Activated CD4-positive, alpha-beta T cell treated with anti-CD3 and anti-CD28 coated beads for 24 hours (primary cell): Measurements from ENCODE around the gene OLFM4.

Experiments used
- DNase-seq, 2 donors: peaks; one replicate each; pipeline ENCODE4 v3.0.0-alpha.2; 2020; ENCODE audit warnings: low read depth in 2 of 2

OLFM4 gene

GRCh38 chr13:53014495-53015443 lies 13.8 kb upstream of the OLFM4 start:
- no peak for DNase-seq

DNA sequence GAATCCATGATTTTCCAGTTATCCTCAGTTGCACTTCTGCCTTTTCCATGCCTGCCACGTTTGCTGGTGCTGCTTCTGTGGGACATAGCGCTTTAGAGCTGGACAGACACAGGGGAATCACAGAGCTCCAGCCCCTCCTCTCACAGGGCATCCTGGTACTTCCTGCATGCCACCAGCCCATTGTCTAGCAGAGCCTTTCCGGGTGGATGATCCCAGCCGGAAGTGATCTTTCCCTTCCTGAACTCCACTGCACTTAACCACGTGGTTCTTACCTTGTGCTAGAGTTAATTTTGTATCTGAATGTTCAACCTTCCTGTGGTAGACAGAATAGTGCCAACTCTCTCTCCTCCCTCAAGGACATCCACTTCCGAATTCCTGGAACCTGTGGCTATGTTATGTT lies 12.6 kb upstream of the OLFM4 start:
- no peak for DNase-seq

DNA sequence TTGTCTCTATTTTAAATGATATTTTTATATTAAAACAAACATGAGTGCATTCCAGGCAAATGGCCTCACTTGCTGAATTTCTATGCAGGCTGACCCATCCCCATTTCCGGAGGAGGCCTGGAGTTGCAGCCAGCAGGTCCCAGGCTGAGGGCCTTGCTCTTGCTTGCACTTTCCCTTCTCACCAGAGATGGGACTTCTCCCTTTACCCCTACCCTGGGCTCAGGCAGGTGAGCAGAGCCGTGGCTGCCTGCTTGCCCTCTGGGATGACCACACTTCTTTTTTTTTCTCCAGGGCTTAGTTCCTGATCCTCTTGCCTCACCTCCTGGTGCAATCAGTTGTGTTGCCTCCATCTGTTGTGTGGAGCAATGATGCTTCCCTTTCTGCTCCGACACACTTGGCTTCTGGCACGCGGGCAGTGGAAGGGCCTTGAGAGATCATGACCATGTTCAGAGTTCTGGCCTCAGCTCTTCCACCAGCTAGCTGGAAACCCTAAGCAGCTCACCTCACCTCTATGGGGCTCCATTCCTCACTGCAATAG lies 11.1 kb upstream of the OLFM4 start:
- no peak for DNase-seq

DNA sequence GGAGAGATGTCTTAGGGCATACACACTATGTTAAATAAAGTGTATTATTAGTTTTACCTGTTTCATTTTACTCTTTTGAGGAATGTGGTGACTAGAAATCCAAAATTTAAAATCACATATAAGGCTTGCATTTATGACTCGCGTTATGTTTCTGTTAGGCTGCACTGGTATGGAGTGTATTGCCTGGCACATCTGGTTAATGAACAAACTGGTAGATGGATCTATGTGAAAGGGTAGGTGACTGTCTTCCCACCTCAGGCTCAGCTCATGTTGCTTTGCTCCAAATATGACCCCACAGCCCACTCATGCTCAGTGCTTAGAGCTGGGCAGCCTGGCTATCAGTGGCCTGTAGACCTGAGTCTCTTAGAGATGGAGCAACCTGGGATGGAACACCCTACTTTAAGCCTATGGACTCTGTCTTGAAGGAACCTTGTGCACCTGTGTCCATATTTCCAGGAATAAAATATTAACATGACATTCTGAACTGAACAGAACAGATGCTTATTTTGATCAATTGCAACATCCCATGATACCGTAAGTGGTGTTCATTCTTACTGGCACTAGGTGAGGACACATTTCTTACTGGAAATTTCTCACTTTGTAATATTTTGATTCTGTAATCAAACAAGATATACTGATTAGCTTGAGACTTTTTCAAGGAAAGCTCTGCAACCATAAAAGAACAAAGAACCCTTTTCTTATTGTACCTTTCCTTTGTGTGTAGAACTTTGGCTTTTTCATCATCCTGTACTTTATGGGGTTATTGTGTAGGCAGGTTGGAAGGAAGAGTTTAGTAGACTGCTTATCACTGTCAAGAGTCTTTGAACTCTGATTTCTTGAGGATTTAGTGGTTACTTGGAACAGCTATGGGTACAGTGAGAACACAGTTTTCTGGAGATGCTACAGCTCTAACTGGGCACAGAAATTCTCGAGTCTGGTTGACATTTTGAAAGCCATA lies 9.6 kb upstream of the OLFM4 start:
- DNase-seq, result no peak

DNA sequence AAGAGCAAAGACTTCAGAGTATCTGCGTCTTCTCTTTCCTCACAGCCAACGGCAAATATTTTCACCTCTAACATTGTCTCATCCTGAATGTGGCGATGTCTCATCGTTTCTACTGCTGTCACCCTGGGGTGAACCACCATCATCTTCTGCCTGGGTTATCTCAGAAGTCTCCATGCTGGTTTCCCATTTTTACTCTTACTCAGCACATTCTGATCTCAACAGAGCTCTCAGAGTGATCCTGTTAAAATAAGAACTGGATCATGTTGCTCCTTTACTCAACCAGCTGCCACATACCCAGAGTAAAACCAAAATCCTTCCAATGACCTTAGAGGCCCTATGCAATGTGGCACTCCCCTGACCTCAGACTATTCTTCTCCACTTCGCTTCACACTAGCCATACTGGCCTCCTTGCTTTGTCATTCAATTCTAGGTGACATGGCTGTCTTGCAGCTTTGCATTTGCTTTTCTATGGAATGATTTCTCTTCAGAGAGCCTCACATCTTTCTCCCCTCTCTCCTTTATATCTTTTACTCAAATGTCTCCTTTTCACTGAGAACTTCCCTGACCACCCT lies 7.8 kb upstream of the OLFM4 start:
- DNase-seq, result no peak

DNA sequence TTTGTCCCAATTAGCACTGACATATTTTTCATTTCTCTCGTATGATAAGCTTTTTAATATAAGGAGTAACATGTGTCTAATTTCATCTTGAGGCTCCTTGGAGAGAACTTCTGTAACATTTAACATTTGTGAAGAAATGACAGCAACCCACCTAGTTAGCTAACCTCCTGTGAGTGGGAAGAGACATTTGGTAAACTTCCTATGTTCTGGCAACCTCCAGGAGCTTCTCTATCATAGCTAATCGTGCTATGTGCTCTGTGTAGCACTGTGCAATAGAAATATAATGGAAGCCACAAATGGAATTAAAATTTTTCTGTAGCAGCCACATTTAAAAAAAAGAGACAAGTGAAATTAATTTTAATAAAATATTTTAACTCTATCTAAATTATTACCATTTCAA lies 5.4 kb upstream of the OLFM4 start:
- DNase-seq, result no peak

DNA sequence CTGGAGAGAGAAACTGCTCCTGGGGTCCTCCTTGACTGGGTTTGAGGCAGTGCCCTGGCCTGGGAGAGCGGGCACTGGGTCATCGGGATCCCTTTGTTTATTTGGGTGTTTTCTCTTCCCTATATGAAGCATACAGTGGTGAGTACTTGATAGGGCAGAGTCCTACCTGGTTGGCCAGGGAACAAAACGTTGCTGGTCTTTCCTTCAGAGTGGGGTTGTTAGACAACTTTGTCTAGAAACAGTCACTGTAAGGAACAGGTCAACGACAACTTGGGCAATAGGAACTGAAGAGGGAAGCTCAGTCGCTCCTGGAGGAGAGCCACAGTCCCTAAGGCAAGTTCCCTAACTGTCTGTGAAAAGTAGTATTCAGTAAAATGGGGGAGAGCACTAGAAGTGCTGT lies 550 bp upstream of the OLFM4 start:
- no peak for DNase-seq

DNA sequence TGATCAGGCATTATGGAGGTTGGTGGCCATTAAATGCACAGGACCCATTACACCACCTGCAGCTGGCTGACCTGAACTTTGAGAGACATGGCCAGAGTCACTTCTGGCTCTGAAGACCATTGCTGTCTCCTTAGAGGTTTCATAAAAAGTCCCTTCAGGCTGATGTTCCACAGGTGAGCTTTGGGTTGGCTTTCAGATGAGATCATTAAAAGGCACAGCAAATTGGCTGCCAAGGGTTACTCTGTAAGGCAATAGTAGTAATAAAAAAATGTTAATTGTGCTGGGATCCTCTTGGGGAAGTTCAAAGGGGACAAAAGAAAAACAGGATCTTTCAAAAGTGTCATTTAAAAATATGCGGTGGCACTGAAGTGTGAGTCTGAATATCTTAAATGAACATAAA lies 4.2 kb downstream of the OLFM4 start:
- no peak for DNase-seq

GRCh38 chr13:53038993-53039392 lies 10.4 kb downstream of the OLFM4 start:
- no peak for DNase-seq

DNA sequence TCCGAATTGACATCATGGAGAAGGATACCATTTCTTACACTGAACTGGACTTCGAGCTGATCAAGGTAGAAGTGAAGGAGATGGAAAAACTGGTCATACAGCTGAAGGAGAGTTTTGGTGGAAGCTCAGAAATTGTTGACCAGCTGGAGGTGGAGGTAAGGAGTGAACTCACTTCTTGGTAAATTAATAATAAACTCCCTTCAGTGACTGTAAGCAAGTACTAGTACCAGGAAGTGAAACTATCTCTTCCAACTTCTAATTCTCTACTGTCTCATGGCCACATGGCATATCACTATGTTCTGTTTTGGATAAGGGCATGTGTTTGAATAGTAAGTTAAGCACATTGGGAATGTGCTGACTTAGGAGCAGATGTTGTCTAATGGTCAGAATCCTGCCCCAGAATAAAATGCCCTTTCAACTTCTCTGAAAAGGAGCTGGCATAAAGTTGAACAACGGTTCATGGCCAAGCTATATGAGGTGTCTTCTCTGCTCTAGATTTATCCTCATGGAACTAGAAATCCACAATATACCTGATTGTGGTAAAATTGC lies 13.4 kb downstream of the OLFM4 start:
- DNase-seq, result no peak

DNA sequence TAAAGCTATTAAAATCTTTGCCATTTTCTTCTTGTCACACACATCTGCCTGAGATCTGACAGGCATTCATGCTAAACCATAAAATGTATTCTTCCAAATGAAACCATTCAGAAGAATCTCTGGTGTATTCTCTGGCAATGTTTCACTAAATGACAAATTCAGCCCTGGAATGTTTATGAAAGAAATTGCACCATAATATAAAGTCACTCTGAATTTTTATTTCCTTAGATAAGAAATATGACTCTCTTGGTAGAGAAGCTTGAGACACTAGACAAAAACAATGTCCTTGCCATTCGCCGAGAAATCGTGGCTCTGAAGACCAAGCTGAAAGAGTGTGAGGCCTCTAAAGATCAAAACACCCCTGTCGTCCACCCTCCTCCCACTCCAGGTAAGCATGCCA lies 14.3 kb downstream of the OLFM4 start:
- DNase-seq, result no peak

GRCh38 chr13:53043398-53043797 lies 14.8 kb downstream of the OLFM4 start:
- no peak for DNase-seq

GRCh38 chr13:53045189-53045588 lies 16.6 kb downstream of the OLFM4 start:
- no peak for DNase-seq

GRCh38 chr13:53048880-53049279 lies 20.3 kb downstream of the OLFM4 start:
- no peak for DNase-seq

DNA sequence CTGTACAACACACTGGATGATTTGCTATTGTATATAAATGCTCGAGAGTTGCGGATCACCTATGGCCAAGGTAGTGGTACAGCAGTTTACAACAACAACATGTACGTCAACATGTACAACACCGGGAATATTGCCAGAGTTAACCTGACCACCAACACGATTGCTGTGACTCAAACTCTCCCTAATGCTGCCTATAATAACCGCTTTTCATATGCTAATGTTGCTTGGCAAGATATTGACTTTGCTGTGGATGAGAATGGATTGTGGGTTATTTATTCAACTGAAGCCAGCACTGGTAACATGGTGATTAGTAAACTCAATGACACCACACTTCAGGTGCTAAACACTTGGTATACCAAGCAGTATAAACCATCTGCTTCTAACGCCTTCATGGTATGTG lies 21.5 kb downstream of the OLFM4 start:
- no peak for DNase-seq

DNA sequence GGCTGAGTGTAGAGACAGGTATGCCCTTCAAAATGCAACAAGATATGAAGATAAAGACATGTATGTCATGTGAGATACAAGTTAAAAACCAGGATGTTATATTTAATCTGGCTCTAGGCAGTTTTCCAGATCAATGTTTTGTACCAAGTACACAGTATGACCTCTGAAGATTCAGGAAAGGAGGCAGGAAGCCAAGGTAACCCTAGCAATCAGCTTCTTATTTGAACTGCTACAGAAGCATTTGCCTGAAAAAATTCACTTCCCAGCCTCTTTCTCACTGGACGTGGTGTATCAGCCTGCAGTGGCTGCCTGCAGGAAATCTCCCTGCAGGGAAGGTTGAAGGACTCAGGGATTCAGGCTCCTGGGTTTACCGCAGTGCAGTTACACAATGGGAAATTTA lies 24.1 kb downstream of the OLFM4 start:
- DNase-seq, result no peak

DNA sequence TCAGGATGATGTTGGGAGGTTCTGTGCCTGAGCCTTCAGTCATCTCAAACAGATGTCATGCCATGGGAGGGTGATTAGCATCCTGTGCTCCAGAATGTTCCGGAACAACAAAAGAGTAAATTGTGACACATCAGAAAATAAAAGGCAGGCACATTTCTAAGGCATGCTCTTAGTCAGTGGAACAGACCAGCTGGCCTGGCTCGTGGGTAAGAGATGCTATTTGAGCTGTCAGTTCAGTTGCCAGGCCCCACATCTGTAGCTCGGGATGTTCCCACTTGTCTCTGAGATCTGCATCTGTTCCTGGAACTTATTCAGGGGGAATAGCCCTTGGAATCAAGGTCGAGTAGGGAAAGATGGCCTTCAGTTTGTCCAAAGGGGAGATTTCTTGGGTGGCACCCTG lies 26.0 kb downstream of the OLFM4 start:
- no peak for DNase-seq

DNA sequence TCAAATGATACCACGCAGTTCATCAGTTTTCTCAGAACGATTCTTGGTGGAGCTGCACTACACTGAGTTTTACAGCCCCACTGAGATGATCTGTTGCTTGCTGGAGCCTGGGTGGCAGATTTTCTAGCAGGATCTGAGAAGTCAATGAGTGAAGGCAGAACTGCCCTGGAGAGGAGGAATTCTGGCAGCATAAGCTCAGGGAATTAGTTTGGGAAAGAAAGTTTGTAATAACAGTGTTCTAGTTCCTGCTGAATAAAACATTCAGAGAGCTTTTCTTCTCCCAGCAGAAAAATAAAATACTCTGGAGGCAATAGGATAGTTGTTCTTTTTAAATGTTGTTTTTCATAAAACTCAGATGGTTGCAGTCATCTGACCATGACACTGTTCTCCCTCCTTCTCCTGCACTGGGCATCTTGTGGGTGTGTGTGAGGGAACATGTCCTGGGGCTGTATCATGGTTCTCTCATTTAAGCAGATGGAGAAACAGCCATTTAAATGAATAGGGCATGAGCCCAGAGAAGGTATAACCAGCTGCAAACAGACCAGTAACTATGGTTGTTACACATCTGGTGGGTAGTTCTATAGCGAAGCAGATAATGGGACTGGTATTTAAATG lies 29.6 kb downstream of the OLFM4 start:
- DNase-seq, result no peak

- no peak for DNase-seq
These were observed 32.4 kb downstream of the OLFM4 start for GRCh38 chr13:53060840-53061490.

- DNase-seq, result no peak
These were observed 36.1 kb downstream of the OLFM4 start for GRCh38 chr13:53064731-53065130.

DNA sequence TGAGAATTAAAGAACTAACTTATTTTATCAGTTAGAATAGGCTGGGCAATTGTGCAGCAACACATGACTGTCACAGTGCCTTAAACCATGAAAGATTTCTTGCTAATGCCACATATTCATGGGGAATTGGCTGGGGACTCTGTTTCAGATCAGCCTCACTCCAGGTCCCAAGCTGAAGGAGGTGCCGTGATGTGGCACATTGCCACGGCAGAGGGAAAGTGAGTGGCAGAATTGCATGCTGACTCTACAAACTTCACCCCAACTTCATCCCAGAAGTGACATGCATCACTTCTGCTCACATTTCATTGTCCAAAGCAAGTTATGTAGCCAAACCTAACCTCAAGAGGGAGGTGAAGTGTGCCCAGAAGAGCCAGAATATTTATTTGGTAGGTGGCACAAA lies 37.8 kb downstream of the OLFM4 start:
- no peak for DNase-seq
